Endothelial cell (in vitro differentiated cells): ENCODE data around the gene NCOA6. TPM values are rescaled to one million over a fixed set of nuclear protein-coding genes. Genes with fewer than 3 reads are reported as not detected.

ENCODE experiments used
- DNase-seq: peaks from one replicate; pipeline ENCODE4 v3.0.0; 2021; ENCODE audit warnings: low spot score
- H3K27ac Mint-ChIP-seq: one replicate; pipeline ENCODE4 v1.8.0; 2021; ENCODE audit warnings: mixed read lengths, inconsistent platforms; ENCODE audit not compliant: unreplicated experiment
- H3K27me3 Mint-ChIP-seq: one replicate; pipeline ENCODE4 v1.8.0; 2021; ENCODE audit warnings: mild to moderate bottlenecking, moderate library complexity, mixed read lengths, inconsistent platforms; ENCODE audit not compliant: unreplicated experiment
- H3K36me3 Mint-ChIP-seq: one replicate; pipeline ENCODE4 v1.8.0; 2021; ENCODE audit warnings: mild to moderate bottlenecking, low read depth, mixed read lengths, inconsistent platforms; ENCODE audit not compliant: unreplicated experiment
- H3K4me1 Mint-ChIP-seq: one replicate; pipeline ENCODE4 v1.8.0; 2021; ENCODE audit warnings: mild to moderate bottlenecking, mixed read lengths, inconsistent platforms; ENCODE audit not compliant: unreplicated experiment
- H3K4me3 Mint-ChIP-seq: one replicate; pipeline ENCODE4 v1.8.0; 2021; ENCODE audit warnings: mild to moderate bottlenecking, mixed read lengths, inconsistent platforms; ENCODE audit not compliant: unreplicated experiment
- H3K9me3 Mint-ChIP-seq: one replicate; pipeline ENCODE4 v1.8.0; 2021; ENCODE audit warnings: mixed read lengths, inconsistent platforms; ENCODE audit not compliant: unreplicated experiment
- long read RNA-seq: library from polyadenylated mRNA; unstranded; transcript quantifications from one replicate; pipeline ENCODE4 v2.0.0, GENCODE V29; 2020; ENCODE audit not compliant: unreplicated experiment
- total RNA-seq: library from RNA; stranded (reverse); fragmentation: NEBNext Ultra II Directional; extraction: Animal tissue kit (Norgen Biotek cat#: 25700); gene quantifications from one replicate; pipeline ENCODE4 v1.2.1, GENCODE V29; 2021; ENCODE audit not compliant: unreplicated experiment
- TF ChIP-seq, protein P1 (sequence below): fragments of 200-600 bp; sonication (generic); IDR thresholded peaks from one replicate; pipeline ENCODE4 v1.5.0; 2021; ENCODE audit warnings: antibody characterized with exemption; ENCODE audit not compliant: unreplicated experiment

The NCOA6 gene
- 22.0 TPM for total RNA-seq
- long read RNA-seq, partial matches to known transcripts: 2 of 2 reads
- long read RNA-seq, other reads (novel, unspliced or antisense): 0 of 2 reads

DNA sequence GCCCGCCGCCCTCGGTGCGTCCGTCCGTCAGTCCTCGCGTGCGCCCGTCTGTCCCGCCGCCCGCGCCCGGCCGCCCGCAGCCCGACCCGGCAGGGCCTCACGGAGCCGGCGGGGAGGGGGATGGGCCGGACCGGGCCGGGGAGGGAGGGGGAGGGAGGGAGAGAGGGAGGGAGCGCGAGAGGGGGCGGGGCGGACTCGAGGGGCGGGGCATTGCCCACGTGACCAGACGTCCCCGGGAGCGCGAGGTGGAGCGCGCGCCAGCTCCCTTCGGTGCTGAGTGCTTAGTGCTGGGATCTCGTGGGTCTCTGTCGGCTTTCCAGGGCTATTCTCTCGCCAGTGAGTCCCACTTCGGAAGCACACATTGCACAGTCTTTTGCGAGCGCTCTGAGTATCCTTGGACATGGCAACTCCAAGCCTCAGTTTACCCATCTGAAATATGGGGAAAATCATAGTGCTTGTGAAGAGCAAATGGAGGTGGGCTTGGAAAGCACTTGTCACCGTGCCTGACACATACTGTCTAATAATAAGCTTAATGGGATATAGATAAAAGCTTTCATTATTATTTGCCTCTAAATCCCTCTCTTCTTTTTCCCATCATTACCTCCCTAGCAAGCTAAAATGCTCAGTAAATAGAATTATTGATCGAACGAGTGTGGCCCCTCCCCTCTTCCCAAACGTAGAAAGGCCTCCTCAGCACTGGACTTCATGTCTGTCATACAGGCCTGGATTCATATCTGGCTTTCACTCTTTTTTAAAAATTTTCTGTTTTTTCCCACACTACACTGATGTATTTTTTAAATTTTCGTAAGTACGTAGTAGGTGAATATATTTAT lies at the start of gene NCOA6:
TSS of gene NCOA6 (minus strand) at position 122 of the 833 bp plus-strand sequence. CDS start 43,296 bp downstream, outside the sequence.
- TF ChIP-seq, protein P1, sequence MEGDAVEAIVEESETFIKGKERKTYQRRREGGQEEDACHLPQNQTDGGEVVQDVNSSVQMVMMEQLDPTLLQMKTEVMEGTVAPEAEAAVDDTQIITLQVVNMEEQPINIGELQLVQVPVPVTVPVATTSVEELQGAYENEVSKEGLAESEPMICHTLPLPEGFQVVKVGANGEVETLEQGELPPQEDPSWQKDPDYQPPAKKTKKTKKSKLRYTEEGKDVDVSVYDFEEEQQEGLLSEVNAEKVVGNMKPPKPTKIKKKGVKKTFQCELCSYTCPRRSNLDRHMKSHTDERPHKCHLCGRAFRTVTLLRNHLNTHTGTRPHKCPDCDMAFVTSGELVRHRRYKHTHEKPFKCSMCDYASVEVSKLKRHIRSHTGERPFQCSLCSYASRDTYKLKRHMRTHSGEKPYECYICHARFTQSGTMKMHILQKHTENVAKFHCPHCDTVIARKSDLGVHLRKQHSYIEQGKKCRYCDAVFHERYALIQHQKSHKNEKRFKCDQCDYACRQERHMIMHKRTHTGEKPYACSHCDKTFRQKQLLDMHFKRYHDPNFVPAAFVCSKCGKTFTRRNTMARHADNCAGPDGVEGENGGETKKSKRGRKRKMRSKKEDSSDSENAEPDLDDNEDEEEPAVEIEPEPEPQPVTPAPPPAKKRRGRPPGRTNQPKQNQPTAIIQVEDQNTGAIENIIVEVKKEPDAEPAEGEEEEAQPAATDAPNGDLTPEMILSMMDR: no peak
- DNase-seq: peak; percentile 75
- H3K36me3 Mint-ChIP-seq: peaks cover 13% of the 10 kb centered on the region
- no peaks in the 10 kb centered on the region for H3K9me3 Mint-ChIP-seq
- H3K27me3 Mint-ChIP-seq: peaks cover 6% of the 10 kb centered on the region
- peaks cover 13% of the 10 kb centered on the region for H3K4me1 Mint-ChIP-seq
- peak within 1 kb of the TSS; percentile 99 for H3K4me3 Mint-ChIP-seq
- H3K27ac Mint-ChIP-seq: peak within 1 kb of the TSS; percentile 95

DNA sequence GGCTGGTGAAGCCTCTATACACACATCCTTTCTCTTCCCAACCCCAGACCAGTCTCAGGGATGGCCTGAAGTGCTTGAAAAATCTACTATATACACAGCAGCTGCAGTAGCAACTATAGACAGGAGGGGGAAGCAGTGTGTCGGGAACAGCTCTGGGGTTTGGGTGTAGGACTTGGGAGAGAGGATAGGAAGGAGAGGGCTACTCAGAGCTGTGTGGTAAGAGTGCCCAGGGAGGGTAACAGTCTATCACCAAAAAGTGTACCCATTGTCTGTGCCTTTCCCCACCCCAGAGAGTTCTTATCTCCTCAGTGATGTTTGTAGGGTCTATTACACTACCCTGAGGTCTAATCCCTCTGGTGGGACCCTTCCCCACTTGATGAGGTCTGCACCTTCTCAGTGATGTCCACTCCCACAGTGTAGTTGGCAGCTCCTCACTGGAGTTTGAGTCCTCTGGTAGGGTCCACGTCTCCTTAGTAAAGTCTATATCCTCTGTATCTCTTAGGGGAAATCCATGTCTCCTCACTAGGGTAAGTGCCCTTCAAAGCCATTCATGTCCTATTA lies 48.7 kb upstream of the NCOA6 start:
- H3K9me3 Mint-ChIP-seq: no peaks in the 10 kb centered on the region
- TF ChIP-seq, protein P1: peak; percentile 63
- peaks cover 9% of the 10 kb centered on the region for H3K27me3 Mint-ChIP-seq
- peak overlapping the region; percentile 20 for H3K27ac Mint-ChIP-seq
- H3K36me3 Mint-ChIP-seq: peaks cover 9% of the 10 kb centered on the region
- no peak overlapping the region for H3K4me3 Mint-ChIP-seq
- H3K4me1 Mint-ChIP-seq: peaks cover 35% of the 10 kb centered on the region
- DNase-seq: peak; percentile 77

DNA sequence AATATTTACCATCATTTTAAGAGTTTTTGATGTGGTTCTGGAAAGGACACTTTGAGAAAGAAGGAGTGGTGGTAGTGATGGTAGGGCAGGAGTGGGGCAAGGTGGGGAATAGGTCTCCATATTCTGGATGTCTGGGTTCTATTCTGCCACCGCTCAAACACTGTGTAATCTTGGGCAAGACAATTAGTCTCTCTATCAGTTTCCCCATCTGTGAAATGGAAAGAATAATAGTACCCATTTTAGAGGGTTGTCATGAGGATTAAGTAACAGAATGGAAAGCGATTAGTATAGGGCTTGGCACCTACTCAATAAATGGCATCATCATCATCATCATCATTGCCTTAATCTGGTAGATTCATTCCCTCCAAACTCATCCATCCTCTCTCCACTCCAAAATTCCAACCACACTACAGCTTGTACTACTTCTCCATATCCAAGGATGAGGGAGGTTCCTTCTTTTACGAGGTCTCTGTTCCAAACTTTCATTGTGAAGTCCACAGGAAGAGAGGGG lies 48.2 kb upstream of the NCOA6 start:
- no peaks in the 10 kb centered on the region for H3K9me3 Mint-ChIP-seq
- TF ChIP-seq, protein P1: no peak
- H3K27me3 Mint-ChIP-seq: peaks cover 8% of the 10 kb centered on the region
- peaks cover 34% of the 10 kb centered on the region for H3K4me1 Mint-ChIP-seq
- DNase-seq: no peak
- peak overlapping the region; percentile 20 for H3K27ac Mint-ChIP-seq
- H3K4me3 Mint-ChIP-seq: peak overlapping the region; percentile 83
- H3K36me3 Mint-ChIP-seq: peaks cover 9% of the 10 kb centered on the region

DNA sequence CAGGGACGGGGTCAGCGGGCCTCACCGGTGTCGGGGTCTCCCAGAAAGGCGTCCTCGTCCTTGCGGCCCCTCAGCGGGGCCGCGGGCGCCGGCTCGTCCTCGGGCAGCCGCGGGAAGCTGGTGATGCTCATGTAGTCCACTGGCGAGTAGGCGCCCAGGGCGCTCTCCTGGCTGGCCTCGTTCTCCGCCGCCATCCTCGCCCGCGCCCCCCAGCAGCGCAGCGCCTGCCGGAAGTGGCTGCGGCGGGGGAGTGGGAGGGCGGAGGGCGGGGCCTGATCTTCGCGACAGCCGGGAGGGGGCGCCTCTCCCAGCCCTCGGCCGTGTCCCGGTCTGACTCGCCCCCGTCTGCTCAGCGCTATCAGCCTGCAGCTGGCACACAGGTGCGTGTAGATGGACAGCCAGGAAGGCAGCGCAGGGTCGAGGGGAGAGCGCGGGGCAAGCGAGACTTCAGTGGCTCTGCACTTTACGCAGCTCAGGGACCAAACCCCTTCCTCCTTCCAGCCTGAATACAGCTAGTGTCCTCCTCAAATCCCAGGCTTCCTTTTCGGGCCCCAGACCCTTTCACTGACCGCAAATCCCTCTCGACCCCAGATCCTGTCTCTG lies 47.3 kb upstream of the NCOA6 start, which contains the start of gene GGT7:
TSS of gene GGT7 (minus strand) at position 235 of the 603 bp plus-strand sequence. CDS start at position 194, 41 bp downstream.
- DNase-seq: peak; percentile 79
- Mint-ChIP-seq H3K27me3 (peaks cover 8% of the 10 kb centered on the region), H3K4me1 (peaks cover 34% of the 10 kb centered on the region), H3K36me3 (peaks cover 9% of the 10 kb centered on the region), H3K9me3 (no peaks in the 10 kb centered on the region), H3K4me3 (peak within 1 kb of the TSS; percentile 89), H3K27ac (peak within 1 kb of the TSS; percentile 20)
- TF ChIP-seq, protein P1: peak; percentile 68
